Measurements from ENCODE around the gene PPP2R2C. TPM values are rescaled to one million over a fixed set of nuclear protein-coding genes. Genes with fewer than 3 reads are reported as not detected.

PPP2R2C gene
- total RNA-seq, 2 donors from 2014 or later, result 0.66 to 0.78 TPM

DNA sequence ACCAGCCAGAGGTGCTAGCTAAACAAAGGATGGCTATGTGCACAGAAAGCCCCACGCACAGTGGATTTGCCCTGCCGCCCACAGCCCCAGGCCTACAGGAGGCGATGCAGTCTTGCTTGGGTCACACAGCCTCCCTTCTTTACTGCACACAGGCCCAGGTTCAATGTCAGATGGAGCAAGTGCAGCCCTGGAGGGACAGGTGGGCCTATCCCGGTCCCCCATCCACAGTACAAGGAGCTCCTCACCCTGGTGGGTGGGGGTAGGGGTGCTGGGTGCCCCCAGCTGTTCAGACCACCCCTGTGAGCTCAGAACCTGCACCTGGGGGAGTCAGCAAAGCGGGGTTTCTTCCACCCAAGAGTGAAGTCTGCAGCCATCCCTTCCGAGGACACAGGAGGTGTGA, 114.9 kb downstream of the PPP2R2C start:
- H3K4me3 ChIP-seq, result no peak overlapping the region
- no peaks in the 10 kb centered on the region for H3K4me1 ChIP-seq
- no peaks in the 10 kb centered on the region for H3K9me3 ChIP-seq
- intact Hi-C loops (cut with DNase I), result no loop called here
- no peak overlapping the region for H3K27ac ChIP-seq
- WGBS, 2 donors, result 80 to 93% methylated on average over 4 to 6 of the region's 6 CpGs
- TF ChIP-seq CTCF (IDR thresholded peaks at IDR 0.05) (no peak), POLR2A (IDR thresholded peaks at IDR 0.05) (no peak)
- DNase-seq, result no peak
- no peaks in the 10 kb centered on the region for H3K36me3 ChIP-seq (replicated peaks in 1 of 2; ENCODE audit: insufficient read depth in 1 of 2, low read depth in 2 of 2)
- ATAC-seq, result no peak
- H3K27me3 ChIP-seq, result no peaks in the 10 kb centered on the region

DNA sequence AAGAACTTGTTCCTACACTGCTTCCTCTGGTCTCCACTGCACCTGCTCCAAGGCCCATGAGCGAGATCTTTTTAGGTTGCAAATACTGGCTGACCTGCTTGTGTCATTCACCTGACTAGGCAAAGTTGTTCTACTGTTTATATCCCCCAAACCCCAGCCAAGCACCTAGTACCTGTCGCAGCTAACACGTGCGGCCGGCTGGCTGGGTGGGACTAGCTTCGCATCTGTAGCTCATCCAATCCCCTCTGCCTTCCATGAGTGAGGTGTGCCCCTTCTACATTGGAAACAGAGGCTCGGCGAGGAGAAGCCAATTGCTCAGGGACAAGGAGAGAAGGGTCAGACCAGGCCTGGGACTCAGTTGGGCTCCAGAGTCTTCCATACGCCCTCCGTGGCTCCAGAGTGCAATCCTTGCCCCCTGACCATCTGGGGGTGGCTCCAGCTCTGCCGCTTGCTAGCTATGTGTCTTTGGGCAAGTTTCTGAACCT, 116.3 kb downstream of the PPP2R2C start:
- no peaks in the 10 kb centered on the region for H3K27me3 ChIP-seq
- DNase-seq (no peak), ATAC-seq (no peak)
- no peak overlapping the region for H3K4me3 ChIP-seq
- intact Hi-C loops (cut with DNase I), result no loop called here
- H3K36me3 ChIP-seq (replicated peaks in 1 of 2; ENCODE audit: insufficient read depth in 1 of 2, low read depth in 2 of 2), result no peaks in the 10 kb centered on the region
- no peaks in the 10 kb centered on the region for H3K4me1 ChIP-seq
- no peak overlapping the region for H3K27ac ChIP-seq
- TF ChIP-seq POLR2A (IDR thresholded peaks at IDR 0.05) (no peak), CTCF (IDR thresholded peaks at IDR 0.05) (no peak)
- WGBS, 2 donors, result 51 to 75% methylated on average over 10 to 11 of the region's 11 CpGs
- no peaks in the 10 kb centered on the region for H3K9me3 ChIP-seq

DNA sequence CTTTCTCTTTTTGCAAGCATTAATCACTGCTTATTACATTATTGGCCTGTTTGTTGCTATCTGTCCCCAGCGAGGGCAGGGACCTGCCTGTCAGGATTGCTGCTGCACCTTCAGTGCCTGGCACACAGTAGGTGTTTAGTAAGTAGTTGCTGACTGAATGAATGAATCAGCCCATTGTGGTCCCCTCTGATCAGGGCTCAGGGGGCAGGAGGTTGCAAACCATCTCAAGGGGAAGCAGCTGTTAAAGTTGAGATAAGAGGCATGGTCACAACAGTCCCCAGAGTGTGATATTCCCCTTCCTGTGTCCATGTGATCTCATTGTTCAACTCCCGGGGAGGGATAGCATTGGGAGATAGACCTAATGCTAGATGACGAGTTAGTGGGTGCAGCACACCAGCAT, 117.4 kb downstream of the PPP2R2C start:
- ATAC-seq (no peak), DNase-seq (no peak)
- intact Hi-C loops (cut with DNase I), result no loop called here
- H3K27me3 ChIP-seq, result no peaks in the 10 kb centered on the region
- H3K27ac ChIP-seq, result no peak overlapping the region
- no peaks in the 10 kb centered on the region for H3K36me3 ChIP-seq (replicated peaks in 1 of 2; ENCODE audit: insufficient read depth in 1 of 2, low read depth in 2 of 2)
- no peak overlapping the region for H3K4me3 ChIP-seq
- TF ChIP-seq CTCF (IDR thresholded peaks at IDR 0.05), result no peak
- no peak for TF ChIP-seq POLR2A (IDR thresholded peaks at IDR 0.05)
- no peaks in the 10 kb centered on the region for H3K4me1 ChIP-seq
- no peaks in the 10 kb centered on the region for H3K9me3 ChIP-seq
- WGBS, 2 donors, result 52 to 55% methylated on average over 2 to 3 of the region's 3 CpGs

GRCh38 chr4:6354626-6355025, 117.8 kb downstream of the PPP2R2C start:
- no peaks in the 10 kb centered on the region for H3K27me3 ChIP-seq
- H3K4me1 ChIP-seq, result no peaks in the 10 kb centered on the region
- no peak for ATAC-seq
- no peaks in the 10 kb centered on the region for H3K36me3 ChIP-seq (replicated peaks in 1 of 2; ENCODE audit: insufficient read depth in 1 of 2, low read depth in 2 of 2)
- H3K4me3 ChIP-seq, result no peak overlapping the region
- no peak overlapping the region for H3K27ac ChIP-seq
- DNase-seq, result no peak
- TF ChIP-seq POLR2A (IDR thresholded peaks at IDR 0.05) (no peak), CTCF (IDR thresholded peaks at IDR 0.05) (no peak)
- H3K9me3 ChIP-seq, result no peaks in the 10 kb centered on the region
- intact Hi-C loops (cut with DNase I), result no loop called here
- WGBS, 2 donors, result 48 to 65% methylated on average over 8 of the region's 8 CpGs

GRCh38 chr4:6354119-6354518, 118.3 kb downstream of the PPP2R2C start:
- WGBS, 2 donors, result 49 to 65% methylated on average over 9 to 15 of the region's 15 CpGs
- no peak for DNase-seq

More at GRCh38 chr4:6354119-6354518, 118.3 kb downstream of the PPP2R2C start:
- ATAC-seq, result no peak
- TF ChIP-seq CTCF (IDR thresholded peaks at IDR 0.05) (no peak), POLR2A (IDR thresholded peaks at IDR 0.05) (no peak)
- Histone ChIP-seq H3K4me1 (no peaks in the 10 kb centered on the region), H3K27ac (no peak overlapping the region), H3K36me3 (replicated peaks in 1 of 2; ENCODE audit: insufficient read depth in 1 of 2, low read depth in 2 of 2) (no peaks in the 10 kb centered on the region), H3K9me3 (no peaks in the 10 kb centered on the region), H3K27me3 (no peaks in the 10 kb centered on the region), H3K4me3 (no peak overlapping the region)
- intact Hi-C loops (cut with DNase I), result no loop called here

Data from body of pancreas (tissue), 4 donors.